GM23338 (cell line): Measurements from ENCODE around the gene TNNT2. TPM values are rescaled to one million over a fixed set of nuclear protein-coding genes. Genes with fewer than 3 reads are reported as not detected.

Experiments
- ATAC-seq: fragments of 200-7000 bp; cut with Tn5 transposase; 3 replicates; pipeline ENCODE4 v1.9.1; 2020
- DNase-seq: peaks from one replicate; pipeline ENCODE4 v3.0.0-alpha.2; 2015; ENCODE audit warnings: low spot score
- H2AFZ ChIP-seq: fragments of 200-600 bp; sonication (generic); 2 replicates; pipeline ENCODE4 v1.8.0; 2016; ENCODE audit warnings: antibody characterized with exemption, mild to moderate bottlenecking, moderate library complexity
- H3F3A ChIP-seq: fragments of 200-600 bp; sonication (generic); replicated peaks from 2 replicates; pipeline ENCODE4 v1.8.0; 2017; ENCODE audit warnings: antibody characterized with exemption, mixed run types, low read depth
- H3K27ac ChIP-seq: fragments of 200-600 bp; sonication (generic); 2 replicates; pipeline ENCODE4 v1.6.1; 2016; ENCODE audit warnings: low read depth
- H3K27me3 ChIP-seq: fragments of 200-600 bp; sonication (generic); 2 replicates; pipeline ENCODE4 v1.8.0; 2016; ENCODE audit warnings: mild to moderate bottlenecking, mixed run types, moderate library complexity; ENCODE audit not compliant: insufficient read depth
- H3K36me3 ChIP-seq: fragments of 200-600 bp; sonication (generic); 2 replicates; pipeline ENCODE4 v1.8.0; 2016; ENCODE audit warnings: mild to moderate bottlenecking; ENCODE audit not compliant: insufficient read depth
- H3K4me1 ChIP-seq: fragments of 200-600 bp; sonication (generic); 2 replicates; pipeline ENCODE4 v1.8.0; 2016; ENCODE audit warnings: mild to moderate bottlenecking, moderate library complexity; ENCODE audit not compliant: insufficient read depth
- H3K4me2 ChIP-seq: fragments of 200-600 bp; sonication (generic); 2 replicates; pipeline ENCODE4 v1.7.1; 2017; ENCODE audit warnings: mixed run types
- H3K4me3 ChIP-seq: fragments of 200-600 bp; sonication (generic); 2 replicates; pipeline ENCODE4 v1.6.1; 2016; ENCODE audit warnings: mixed run types
- H3K79me2 ChIP-seq: fragments of 200-600 bp; sonication (generic); replicated peaks from 2 replicates; pipeline ENCODE4 v1.8.0; 2017; ENCODE audit warnings: mild to moderate bottlenecking; ENCODE audit not compliant: insufficient read depth
- H3K9me2 ChIP-seq: fragments of 200-600 bp; sonication (generic); 2 replicates; pipeline ENCODE4 v1.8.0; 2017; ENCODE audit not compliant: insufficient read depth
- H4K20me1 ChIP-seq: fragments of 200-600 bp; sonication (generic); replicated peaks from 2 replicates; pipeline ENCODE4 v1.8.0; 2017; ENCODE audit warnings: mild to moderate bottlenecking; ENCODE audit not compliant: insufficient read depth
- H3K27ac Mint-ChIP-seq: 2 replicates; pipeline ENCODE4 v1.8.0; 2020; ENCODE audit warnings: inconsistent platforms, mild to moderate bottlenecking, moderate library complexity, mixed read lengths
- H3K27me3 Mint-ChIP-seq: 3 replicates; pipeline ENCODE4 v1.8.0; 2022; ENCODE audit warnings: low read depth, mild to moderate bottlenecking, moderate library complexity, mixed read lengths, inconsistent platforms; ENCODE audit not compliant: insufficient read depth, poor library complexity
- H3K36me3 Mint-ChIP-seq: 3 replicates; pipeline ENCODE4 v1.8.0; 2021; ENCODE audit warnings: low read depth, mild to moderate bottlenecking, inconsistent platforms, moderate library complexity, mixed read lengths
- H3K4me1 Mint-ChIP-seq: 3 replicates; pipeline ENCODE4 v1.8.0; 2020; ENCODE audit warnings: mild to moderate bottlenecking, inconsistent platforms, mixed read lengths
- H3K4me3 Mint-ChIP-seq: 3 replicates; pipeline ENCODE4 v1.8.0; 2021; ENCODE audit warnings: moderate library complexity, mild to moderate bottlenecking, inconsistent platforms, mixed read lengths
- H3K9me3 Mint-ChIP-seq: 3 replicates; pipeline ENCODE4 v1.8.0; 2020; ENCODE audit warnings: moderate library complexity, mild to moderate bottlenecking, inconsistent platforms, mixed read lengths
- CREB1 ChIP-seq: fragments of 250-450 bp; sonication (Bioruptor Pico); IDR thresholded peaks from 2 replicates; pipeline ENCODE4 v1.5.0; 2020; ENCODE audit warnings: low read depth, mild to moderate bottlenecking, moderate library complexity
- CTCF ChIP-seq, 2 experiments: fragments of 200-600 bp in 1 of 2; sonication (generic) in 1 of 2; conservative IDR thresholded peaks; 2 replicates each; pipeline versions ENCODE4 v1.5.1 to v1.6.1; 2016 to 2017; ENCODE audit warnings: antibody characterized with exemption in 2 of 2, low read depth in 2 of 2, mild to moderate bottlenecking in 2 of 2, moderate library complexity in 1 of 2
- NANOG ChIP-seq: IDR thresholded peaks from 2 replicates; pipeline ENCODE4 v1.6.1; 2016; ENCODE audit warnings: antibody characterized with exemption, borderline replicate concordance
- POLR2AphosphoS5 ChIP-seq: IDR thresholded peaks from 2 replicates; pipeline ENCODE4 v1.6.1; 2016; ENCODE audit warnings: antibody characterized with exemption, low read depth
- REST ChIP-seq: IDR thresholded peaks from one replicate; pipeline ENCODE4 v1.6.1; 2018; ENCODE audit warnings: antibody characterized with exemption; ENCODE audit not compliant: unreplicated experiment
- STAT1 ChIP-seq: IDR thresholded peaks from one replicate; pipeline ENCODE4 v1.6.1; 2016; ENCODE audit warnings: antibody characterized with exemption; ENCODE audit not compliant: unreplicated experiment
- ZNF331 ChIP-seq: fragments of 250-450 bp; sonication (Bioruptor Pico); IDR thresholded peaks from 2 replicates; pipeline ENCODE4 v1.5.0; 2020; ENCODE audit warnings: low read depth, mild to moderate bottlenecking, moderate library complexity
- polyA plus RNA-seq: library from polyadenylated mRNA; unstranded; fragments of >200 nt; fragmentation: Nextera tagmentation; extraction: Ambion mirVana; gene quantifications from 2 replicates; pipeline ENCODE4 v1.2.1, GENCODE V29; 2016
- total RNA-seq: library from RNA; depleted of rRNA; stranded (reverse); fragments of >200 nt; shearing (Covaris generic); gene quantifications from 2 replicates; pipeline ENCODE4 v1.2.3, GENCODE V29; 2014
- TF ChIP-seq, protein P1 (sequence below): fragments of 250-450 bp; sonication (Bioruptor Pico); IDR thresholded peaks from 2 replicates; pipeline ENCODE4 v1.5.0; 2020; ENCODE audit warnings: mild to moderate bottlenecking, moderate library complexity

Gene TNNT2
- total and polyA plus RNA-seq, 2 experiments from 2014 or later, result 7.5 to 19.1 TPM

DNA sequence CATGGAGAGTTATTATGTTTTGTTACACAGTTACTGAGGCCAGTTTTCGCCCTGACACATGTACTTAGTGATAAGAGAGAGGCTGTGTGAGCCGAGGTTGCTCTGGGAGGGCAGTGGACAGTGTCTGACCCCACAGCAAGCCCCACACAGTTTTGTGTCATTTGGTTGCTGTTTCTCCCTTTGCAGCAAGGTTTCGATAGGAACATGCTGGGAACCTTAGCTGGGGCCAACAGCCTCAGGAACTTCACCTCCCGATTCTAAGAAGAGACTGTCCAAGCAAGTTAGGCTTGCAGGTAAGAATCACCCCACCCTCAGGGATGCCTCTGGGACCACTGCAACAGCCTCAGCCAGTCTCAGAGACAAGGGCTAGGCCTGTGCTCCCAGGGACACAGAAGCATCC, 48.9 kb downstream of the TNNT2 start (continued):
- TF ChIP-seq, protein P1, sequence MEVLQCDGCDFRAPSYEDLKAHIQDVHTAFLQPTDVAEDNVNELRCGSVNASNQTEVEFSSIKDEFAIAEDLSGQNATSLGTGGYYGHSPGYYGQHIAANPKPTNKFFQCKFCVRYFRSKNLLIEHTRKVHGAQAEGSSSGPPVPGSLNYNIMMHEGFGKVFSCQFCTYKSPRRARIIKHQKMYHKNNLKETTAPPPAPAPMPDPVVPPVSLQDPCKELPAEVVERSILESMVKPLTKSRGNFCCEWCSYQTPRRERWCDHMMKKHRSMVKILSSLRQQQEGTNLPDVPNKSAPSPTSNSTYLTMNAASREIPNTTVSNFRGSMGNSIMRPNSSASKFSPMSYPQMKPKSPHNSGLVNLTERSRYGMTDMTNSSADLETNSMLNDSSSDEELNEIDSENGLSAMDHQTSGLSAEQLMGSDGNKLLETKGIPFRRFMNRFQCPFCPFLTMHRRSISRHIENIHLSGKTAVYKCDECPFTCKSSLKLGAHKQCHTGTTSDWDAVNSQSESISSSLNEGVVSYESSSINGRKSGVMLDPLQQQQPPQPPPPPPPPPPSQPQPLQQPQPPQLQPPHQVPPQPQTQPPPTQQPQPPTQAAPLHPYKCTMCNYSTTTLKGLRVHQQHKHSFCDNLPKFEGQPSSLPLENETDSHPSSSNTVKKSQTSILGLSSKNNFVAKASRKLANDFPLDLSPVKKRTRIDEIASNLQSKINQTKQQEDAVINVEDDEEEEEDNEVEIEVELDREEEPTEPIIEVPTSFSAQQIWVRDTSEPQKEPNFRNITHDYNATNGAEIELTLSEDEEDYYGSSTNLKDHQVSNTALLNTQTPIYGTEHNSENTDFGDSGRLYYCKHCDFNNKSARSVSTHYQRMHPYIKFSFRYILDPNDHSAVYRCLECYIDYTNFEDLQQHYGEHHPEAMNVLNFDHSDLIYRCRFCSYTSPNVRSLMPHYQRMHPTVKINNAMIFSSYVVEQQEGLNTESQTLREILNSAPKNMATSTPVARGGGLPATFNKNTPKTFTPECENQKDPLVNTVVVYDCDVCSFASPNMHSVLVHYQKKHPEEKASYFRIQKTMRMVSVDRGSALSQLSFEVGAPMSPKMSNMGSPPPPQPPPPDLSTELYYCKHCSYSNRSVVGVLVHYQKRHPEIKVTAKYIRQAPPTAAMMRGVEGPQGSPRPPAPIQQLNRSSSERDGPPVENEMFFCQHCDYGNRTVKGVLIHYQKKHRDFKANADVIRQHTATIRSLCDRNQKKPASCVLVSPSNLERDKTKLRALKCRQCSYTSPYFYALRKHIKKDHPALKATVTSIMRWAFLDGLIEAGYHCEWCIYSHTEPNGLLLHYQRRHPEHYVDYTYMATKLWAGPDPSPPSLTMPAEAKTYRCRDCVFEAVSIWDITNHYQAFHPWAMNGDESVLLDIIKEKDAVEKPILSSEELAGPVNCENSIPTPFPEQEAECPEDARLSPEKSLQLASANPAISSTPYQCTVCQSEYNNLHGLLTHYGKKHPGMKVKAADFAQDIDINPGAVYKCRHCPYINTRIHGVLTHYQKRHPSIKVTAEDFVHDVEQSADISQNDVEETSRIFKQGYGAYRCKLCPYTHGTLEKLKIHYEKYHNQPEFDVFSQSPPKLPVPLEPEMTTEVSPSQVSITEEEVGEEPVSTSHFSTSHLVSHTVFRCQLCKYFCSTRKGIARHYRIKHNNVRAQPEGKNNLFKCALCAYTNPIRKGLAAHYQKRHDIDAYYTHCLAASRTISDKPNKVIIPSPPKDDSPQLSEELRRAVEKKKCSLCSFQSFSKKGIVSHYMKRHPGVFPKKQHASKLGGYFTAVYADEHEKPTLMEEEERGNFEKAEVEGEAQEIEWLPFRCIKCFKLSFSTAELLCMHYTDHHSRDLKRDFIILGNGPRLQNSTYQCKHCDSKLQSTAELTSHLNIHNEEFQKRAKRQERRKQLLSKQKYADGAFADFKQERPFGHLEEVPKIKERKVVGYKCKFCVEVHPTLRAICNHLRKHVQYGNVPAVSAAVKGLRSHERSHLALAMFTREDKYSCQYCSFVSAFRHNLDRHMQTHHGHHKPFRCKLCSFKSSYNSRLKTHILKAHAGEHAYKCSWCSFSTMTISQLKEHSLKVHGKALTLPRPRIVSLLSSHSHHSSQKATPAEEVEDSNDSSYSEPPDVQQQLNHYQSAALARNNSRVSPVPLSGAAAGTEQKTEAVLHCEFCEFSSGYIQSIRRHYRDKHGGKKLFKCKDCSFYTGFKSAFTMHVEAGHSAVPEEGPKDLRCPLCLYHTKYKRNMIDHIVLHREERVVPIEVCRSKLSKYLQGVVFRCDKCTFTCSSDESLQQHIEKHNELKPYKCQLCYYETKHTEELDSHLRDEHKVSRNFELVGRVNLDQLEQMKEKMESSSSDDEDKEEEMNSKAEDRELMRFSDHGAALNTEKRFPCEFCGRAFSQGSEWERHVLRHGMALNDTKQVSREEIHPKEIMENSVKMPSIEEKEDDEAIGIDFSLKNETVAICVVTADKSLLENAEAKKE (CRISPR knock-in tag), result no peak

- Mint-ChIP-seq H3K27ac (no peak overlapping the region), H3K27me3 (peaks cover 11% of the 10 kb centered on the region), H3K36me3 (no peaks in the 10 kb centered on the region; the same call in 2 of the 3 replicates), H3K4me1 (no peaks in the 10 kb centered on the region), H3K4me3 (no peak overlapping the region), H3K9me3 (no peaks in the 10 kb centered on the region)
- H3K4me2 ChIP-seq, result no peak overlapping the region
- ATAC-seq (no peak), DNase-seq (no peak)
- H3K36me3 ChIP-seq, result no peaks in the 10 kb centered on the region
- H3K4me3 ChIP-seq, result no peak overlapping the region
- H3K9me2 ChIP-seq, result no peaks in the 10 kb centered on the region
- no peaks in the 10 kb centered on the region for H3K27me3 ChIP-seq
- no peak overlapping the region for H2AFZ ChIP-seq
- H3K27ac ChIP-seq, result no peak overlapping the region
- H3K4me1 ChIP-seq, result no peaks in the 10 kb centered on the region
- H3K79me2 ChIP-seq, result no peaks in the 10 kb centered on the region
- H4K20me1 ChIP-seq, result no peaks in the 10 kb centered on the region
- no peaks in the 10 kb centered on the region for H3F3A ChIP-seq
- TF ChIP-seq ZNF331 (CRISPR knock-in tag), result no peak
- TF ChIP-seq POLR2AphosphoS5, result no peak
- no peak for TF ChIP-seq NANOG
- TF ChIP-seq REST, result no peak
- TF ChIP-seq STAT1, result no peak
- no peak for TF ChIP-seq CREB1
- TF ChIP-seq CTCF (conservative IDR thresholded peaks at IDR 0.05; ENCODE audit: low read depth in 2 of 2), result no peak
These were observed 49.7 kb downstream of the TNNT2 start for GRCh38 chr1:201327687-201328240.
